Measurements from ENCODE around the gene PPP1R9B. TPM values are rescaled to one million over a fixed set of nuclear protein-coding genes. Genes with fewer than 3 reads are reported as not detected.

PPP1R9B gene
- total RNA-seq, 1 experiment from 2014 or later = 112 TPM

DNA sequence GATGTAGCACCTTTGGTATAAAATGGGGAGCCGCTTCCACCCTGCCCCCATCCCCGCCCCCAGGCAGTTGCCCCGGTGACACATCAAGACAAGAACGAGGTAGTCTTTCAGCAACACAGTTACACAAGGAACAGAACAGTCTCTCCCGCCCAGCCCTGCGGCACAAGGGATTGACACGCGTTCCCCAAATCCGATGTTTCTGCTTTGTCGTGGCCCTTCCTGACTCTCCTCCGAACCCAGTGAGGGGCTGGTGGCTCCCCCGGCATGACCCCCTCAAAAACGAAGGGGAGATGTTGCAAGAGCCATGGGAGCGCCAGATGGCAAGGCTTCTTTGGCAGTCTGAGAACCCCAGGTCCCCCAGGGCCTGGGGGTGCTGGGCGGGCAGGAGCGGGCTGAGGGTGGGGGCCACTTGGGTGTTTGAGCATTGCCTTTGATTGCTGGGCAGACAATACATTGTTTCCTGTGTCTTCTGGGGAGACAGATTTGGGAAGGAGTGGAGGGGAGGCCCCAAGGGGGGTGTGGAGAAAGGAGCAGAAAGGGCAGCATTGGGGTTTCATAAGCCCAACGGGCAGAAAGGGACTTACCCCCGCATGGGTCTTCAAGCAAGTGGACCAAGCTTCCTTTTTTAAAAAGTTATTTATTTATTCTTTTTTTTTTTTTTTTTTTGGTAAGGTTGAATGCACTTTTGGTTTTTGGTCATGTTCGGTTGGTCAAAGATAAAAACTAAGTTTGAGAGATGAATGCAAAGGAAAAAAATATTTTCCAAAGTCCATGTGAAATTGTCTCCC is 34.3 kb upstream of the PPP1R9B start:
- ChIA-PET RAD21 (ENCODE audit: low non-redundant PET in 1 of 2, low total read pairs in 2 of 2, uncharacterized antibody in 2 of 2, unreplicated experiment in 2 of 2) (no interaction called here), CTCF (interaction anchor here (0.6 kb wide), 1 partner anchor 82 kb away, joined by 3 read pairs; no protein-coding TSS in a partner anchor), POLR2A (no interaction called here)
- Histone ChIP-seq H3K4me1 (ENCODE audit: control insufficient read depth in 1 of 2, insufficient read depth in 2 of 2, low read length in 2 of 2) (no peaks in the 10 kb centered on the region), H3K9me2 (ENCODE audit: insufficient read depth) (no peaks in the 10 kb centered on the region), H4K20me1 (ENCODE audit: insufficient read depth) (no peaks in the 10 kb centered on the region), H3K27ac (ENCODE audit: low read depth, low read length) (no peak overlapping the region), H3K4me3 (replicated peaks in 1 of 2; ENCODE audit: low read depth in 1 of 2, low read length in 2 of 2) (no peak overlapping the region), H3K36me3 (ENCODE audit: control insufficient read depth in 1 of 2, insufficient read depth in 2 of 2, low read length in 2 of 2) (0 out of 4 replicates have a peak, but pooled peaks cover 0 to 13% of the 10 kb centered on the region in 2 experiments), H2AFZ (ENCODE audit: low read depth, low read length, poor library complexity, severe bottlenecking) (no peak overlapping the region), H3K9ac (ENCODE audit: low read length) (no peak overlapping the region), H3K9me3 (ENCODE audit: control insufficient read depth in 1 of 2, insufficient read depth in 1 of 2, low read depth in 1 of 2, low read length in 2 of 2) (no peaks in the 10 kb centered on the region), H3K27me3 (ENCODE audit: insufficient read depth, low read length) (no peaks in the 10 kb centered on the region), H3K79me2 (ENCODE audit: insufficient read depth, low read length) (no peaks in the 10 kb centered on the region), H3K4me2 (ENCODE audit: low read length) (no peak overlapping the region)
- ATAC-seq = no peak
- intact Hi-C loops (cut with micrococcal nuclease) = no loop called here
- BruUV-seq (replicated peaks) = no TSS peak
- TF ChIP-seq, protein P1, sequence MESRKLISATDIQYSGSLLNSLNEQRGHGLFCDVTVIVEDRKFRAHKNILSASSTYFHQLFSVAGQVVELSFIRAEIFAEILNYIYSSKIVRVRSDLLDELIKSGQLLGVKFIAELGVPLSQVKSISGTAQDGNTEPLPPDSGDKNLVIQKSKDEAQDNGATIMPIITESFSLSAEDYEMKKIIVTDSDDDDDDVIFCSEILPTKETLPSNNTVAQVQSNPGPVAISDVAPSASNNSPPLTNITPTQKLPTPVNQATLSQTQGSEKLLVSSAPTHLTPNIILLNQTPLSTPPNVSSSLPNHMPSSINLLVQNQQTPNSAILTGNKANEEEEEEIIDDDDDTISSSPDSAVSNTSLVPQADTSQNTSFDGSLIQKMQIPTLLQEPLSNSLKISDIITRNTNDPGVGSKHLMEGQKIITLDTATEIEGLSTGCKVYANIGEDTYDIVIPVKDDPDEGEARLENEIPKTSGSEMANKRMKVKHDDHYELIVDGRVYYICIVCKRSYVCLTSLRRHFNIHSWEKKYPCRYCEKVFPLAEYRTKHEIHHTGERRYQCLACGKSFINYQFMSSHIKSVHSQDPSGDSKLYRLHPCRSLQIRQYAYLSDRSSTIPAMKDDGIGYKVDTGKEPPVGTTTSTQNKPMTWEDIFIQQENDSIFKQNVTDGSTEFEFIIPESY (IDR thresholded peaks at IDR 0.05; ENCODE audit: extremely low read depth, insufficient replicate concordance, low read length) = no peak
- no peak for TF ChIP-seq YY1 (IDR thresholded peaks at IDR 0.05; ENCODE audit: extremely low read depth, insufficient replicate concordance, low read depth, low read length)
- TF ChIP-seq, protein P2, sequence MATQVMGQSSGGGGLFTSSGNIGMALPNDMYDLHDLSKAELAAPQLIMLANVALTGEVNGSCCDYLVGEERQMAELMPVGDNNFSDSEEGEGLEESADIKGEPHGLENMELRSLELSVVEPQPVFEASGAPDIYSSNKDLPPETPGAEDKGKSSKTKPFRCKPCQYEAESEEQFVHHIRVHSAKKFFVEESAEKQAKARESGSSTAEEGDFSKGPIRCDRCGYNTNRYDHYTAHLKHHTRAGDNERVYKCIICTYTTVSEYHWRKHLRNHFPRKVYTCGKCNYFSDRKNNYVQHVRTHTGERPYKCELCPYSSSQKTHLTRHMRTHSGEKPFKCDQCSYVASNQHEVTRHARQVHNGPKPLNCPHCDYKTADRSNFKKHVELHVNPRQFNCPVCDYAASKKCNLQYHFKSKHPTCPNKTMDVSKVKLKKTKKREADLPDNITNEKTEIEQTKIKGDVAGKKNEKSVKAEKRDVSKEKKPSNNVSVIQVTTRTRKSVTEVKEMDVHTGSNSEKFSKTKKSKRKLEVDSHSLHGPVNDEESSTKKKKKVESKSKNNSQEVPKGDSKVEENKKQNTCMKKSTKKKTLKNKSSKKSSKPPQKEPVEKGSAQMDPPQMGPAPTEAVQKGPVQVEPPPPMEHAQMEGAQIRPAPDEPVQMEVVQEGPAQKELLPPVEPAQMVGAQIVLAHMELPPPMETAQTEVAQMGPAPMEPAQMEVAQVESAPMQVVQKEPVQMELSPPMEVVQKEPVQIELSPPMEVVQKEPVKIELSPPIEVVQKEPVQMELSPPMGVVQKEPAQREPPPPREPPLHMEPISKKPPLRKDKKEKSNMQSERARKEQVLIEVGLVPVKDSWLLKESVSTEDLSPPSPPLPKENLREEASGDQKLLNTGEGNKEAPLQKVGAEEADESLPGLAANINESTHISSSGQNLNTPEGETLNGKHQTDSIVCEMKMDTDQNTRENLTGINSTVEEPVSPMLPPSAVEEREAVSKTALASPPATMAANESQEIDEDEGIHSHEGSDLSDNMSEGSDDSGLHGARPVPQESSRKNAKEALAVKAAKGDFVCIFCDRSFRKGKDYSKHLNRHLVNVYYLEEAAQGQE (IDR thresholded peaks at IDR 0.05; ENCODE audit: low read depth) = no peak
- no peak for TF ChIP-seq CBX3 (IDR thresholded peaks at IDR 0.05; ENCODE audit: low read depth)
- TF ChIP-seq SRF (IDR thresholded peaks at IDR 0.05; ENCODE audit: low read depth) = no peak
- no peak for TF ChIP-seq ELF1 (IDR thresholded peaks at IDR 0.05; ENCODE audit: borderline replicate concordance, low read depth)
- TF ChIP-seq, protein P3, sequence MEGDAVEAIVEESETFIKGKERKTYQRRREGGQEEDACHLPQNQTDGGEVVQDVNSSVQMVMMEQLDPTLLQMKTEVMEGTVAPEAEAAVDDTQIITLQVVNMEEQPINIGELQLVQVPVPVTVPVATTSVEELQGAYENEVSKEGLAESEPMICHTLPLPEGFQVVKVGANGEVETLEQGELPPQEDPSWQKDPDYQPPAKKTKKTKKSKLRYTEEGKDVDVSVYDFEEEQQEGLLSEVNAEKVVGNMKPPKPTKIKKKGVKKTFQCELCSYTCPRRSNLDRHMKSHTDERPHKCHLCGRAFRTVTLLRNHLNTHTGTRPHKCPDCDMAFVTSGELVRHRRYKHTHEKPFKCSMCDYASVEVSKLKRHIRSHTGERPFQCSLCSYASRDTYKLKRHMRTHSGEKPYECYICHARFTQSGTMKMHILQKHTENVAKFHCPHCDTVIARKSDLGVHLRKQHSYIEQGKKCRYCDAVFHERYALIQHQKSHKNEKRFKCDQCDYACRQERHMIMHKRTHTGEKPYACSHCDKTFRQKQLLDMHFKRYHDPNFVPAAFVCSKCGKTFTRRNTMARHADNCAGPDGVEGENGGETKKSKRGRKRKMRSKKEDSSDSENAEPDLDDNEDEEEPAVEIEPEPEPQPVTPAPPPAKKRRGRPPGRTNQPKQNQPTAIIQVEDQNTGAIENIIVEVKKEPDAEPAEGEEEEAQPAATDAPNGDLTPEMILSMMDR (IDR thresholded peaks at IDR 0.05 in 2 of 3, conservative IDR thresholded peaks at IDR 0.05 in 1 of 3; ENCODE audit: borderline replicate concordance in 1 of 3, insufficient read depth in 1 of 3, low read depth in 2 of 3, low read length in 2 of 3) = no peak
- TF ChIP-seq SP1 (IDR thresholded peaks at IDR 0.05; ENCODE audit: low read depth) = no peak
- no peak for TF ChIP-seq TCF7L2 (IDR thresholded peaks at IDR 0.05; ENCODE audit: borderline replicate concordance, extremely low read depth, insufficient read depth, insufficient read length)
- TF ChIP-seq, protein P4, sequence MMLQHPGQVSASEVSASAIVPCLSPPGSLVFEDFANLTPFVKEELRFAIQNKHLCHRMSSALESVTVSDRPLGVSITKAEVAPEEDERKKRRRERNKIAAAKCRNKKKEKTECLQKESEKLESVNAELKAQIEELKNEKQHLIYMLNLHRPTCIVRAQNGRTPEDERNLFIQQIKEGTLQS (IDR thresholded peaks at IDR 0.05) = no peak
- no peak for DNase-seq (ENCODE audit: low read depth, low spot score)

Data from HCT116 (cell line).